Measurements from ENCODE around the gene FNBP1.
A peak's percentile ranks its signal among the peaks of the same experiment; 100 is the strongest.
"Not testable (repeated sequence)": the region's sequence is repeated elsewhere in the genome, so short reads cannot be mapped to it uniquely, and the experiment has no call there.

FNBP1 gene

DNA sequence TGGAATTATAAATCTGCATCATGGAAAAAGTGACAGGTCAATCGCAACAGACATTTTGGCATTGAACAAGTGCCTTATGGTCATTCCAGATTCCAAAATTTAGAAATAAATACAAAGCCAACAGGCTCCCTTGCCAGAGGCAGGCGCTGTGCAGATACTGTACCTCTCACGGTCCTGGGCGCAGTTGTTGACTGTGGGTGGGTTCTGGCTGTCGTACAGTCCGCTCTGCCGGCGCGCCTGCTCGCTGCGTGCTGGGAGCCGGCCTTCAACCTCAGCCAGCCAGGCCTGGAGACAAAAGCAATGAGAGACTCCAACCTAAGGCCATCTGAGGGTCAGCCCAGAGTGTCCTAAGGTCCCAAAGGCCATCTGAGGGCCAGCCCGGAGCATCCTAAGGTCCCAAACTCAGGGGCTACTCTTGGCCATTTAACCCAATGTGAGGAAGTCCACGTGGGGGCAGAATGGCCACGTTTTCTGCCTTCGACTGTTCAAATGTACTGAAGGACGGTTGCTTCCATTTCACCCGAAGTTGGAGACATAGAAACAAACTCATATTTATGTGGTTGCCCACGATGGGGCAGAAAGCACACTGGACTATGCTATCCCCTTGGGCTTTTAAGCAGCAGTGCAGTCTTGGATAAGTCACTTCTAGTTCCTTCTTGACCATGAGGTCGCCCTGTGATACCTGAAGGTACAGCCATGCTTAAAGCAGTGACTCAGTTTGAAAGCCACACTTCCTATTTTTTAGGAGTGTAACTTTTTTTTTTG, 142.5 kb downstream of the FNBP1 start:
- peaks cover 81% of the 10 kb centered on the region for H3K36me3 ChIP-seq (ENCODE audit: insufficient read depth, low read length)
- TF ChIP-seq EZH2 (IDR thresholded peaks at IDR 0.05) (no peak), POLR2AphosphoS5 (IDR thresholded peaks at IDR 0.05; ENCODE audit: borderline replicate concordance, low read depth, low read length) (no peak), FOXP2 (optimal IDR thresholded peaks at IDR 0.05; ENCODE audit: control extremely low read depth, extremely low read length, insufficient read depth) (no peak)
- H3K9me3 ChIP-seq (ENCODE audit: low read depth, low read length): no peaks in the 10 kb centered on the region
- H3K9ac ChIP-seq (ENCODE audit: insufficient read length): no peak overlapping the region
- no peak for DNase-seq (ENCODE audit: low read depth, low spot score)
- no peak overlapping the region for H3K27ac ChIP-seq
- no peak overlapping the region for H3K4me3 ChIP-seq

DNA sequence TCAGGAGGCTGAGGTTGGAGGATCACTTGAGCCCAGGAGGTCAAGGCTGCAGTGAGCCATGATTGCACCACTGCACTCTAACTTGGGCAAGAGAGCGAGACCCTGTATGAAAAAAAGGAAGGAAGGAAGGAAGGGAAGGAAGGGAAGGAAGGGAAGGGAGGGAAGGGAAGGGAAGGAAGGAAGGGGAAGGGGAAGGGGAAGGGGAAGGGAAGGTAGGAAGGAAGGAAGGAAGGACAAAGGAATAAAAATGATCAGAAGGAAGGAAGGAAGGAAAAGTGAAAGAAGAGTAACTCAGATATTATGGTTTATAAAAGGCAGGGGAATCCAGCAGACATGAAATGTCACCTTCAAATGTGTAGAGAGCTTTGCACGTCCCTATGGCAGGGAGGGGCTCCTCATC, 143.4 kb downstream of the FNBP1 start:
- Histone ChIP-seq H3K27ac (no peak overlapping the region), H3K36me3 (ENCODE audit: insufficient read depth, low read length) (peaks cover 85% of the 10 kb centered on the region), H3K9me3 (ENCODE audit: low read depth, low read length) (no peaks in the 10 kb centered on the region), H3K4me3 (no peak overlapping the region), H3K9ac (ENCODE audit: insufficient read length) (no peak overlapping the region)
- no peak for DNase-seq (ENCODE audit: low read depth, low spot score)
- TF ChIP-seq POLR2AphosphoS5 (IDR thresholded peaks at IDR 0.05; ENCODE audit: borderline replicate concordance, low read depth, low read length): no peak
- no peak for TF ChIP-seq EZH2 (IDR thresholded peaks at IDR 0.05)
- no peak for TF ChIP-seq FOXP2 (optimal IDR thresholded peaks at IDR 0.05; ENCODE audit: control extremely low read depth, extremely low read length, insufficient read depth)

DNA sequence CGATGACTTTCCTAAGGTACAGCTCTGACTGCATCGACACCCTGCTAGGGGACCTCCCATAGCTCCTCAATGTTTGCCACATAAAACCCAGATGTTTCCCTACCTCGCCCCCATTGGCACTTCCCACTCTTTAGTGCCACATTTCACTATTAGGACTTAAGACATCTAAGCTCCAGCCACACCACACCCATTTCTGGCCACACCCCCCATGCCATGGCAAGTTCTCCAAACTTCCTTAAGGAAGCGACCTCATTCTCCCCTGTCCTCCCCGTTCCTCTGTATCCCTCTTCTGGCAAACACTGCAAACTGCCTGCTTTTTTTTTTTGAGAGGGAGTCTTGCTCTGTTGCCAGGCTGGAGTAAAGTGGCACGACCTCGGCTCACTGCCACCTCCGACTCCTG, 144.8 kb downstream of the FNBP1 start:
- Histone ChIP-seq H3K36me3 (ENCODE audit: insufficient read depth, low read length) (peaks cover 84% of the 10 kb centered on the region), H3K9ac (ENCODE audit: insufficient read length) (no peak overlapping the region), H3K27ac (no peak overlapping the region), H3K4me3 (no peak overlapping the region), H3K9me3 (ENCODE audit: low read depth, low read length) (no peaks in the 10 kb centered on the region)
- no peak for TF ChIP-seq POLR2AphosphoS5 (IDR thresholded peaks at IDR 0.05; ENCODE audit: borderline replicate concordance, low read depth, low read length)
- no peak for TF ChIP-seq EZH2 (IDR thresholded peaks at IDR 0.05)
- TF ChIP-seq FOXP2 (optimal IDR thresholded peaks at IDR 0.05; ENCODE audit: control extremely low read depth, extremely low read length, insufficient read depth): no peak
- no peak for DNase-seq (ENCODE audit: low read depth, low spot score)

DNA sequence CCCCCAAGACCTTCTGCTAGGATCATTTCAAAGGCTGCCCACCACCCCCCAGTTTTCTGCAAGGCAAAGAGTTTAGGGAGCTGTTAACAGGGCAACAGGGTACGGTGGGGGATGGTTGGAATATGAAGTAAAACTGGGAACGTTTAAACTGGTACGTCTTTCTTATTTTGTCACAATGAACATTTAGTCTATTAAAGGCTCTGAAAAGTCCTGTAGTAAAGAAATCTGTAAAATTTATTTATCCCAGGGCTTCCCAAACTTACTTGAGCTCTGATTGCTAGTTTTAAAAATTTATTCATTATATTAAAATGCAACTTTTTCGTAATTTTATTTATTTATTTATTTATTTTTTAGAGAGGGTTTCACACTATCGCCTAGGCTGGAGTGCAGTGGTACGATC, 145.7 kb downstream of the FNBP1 start:
- Histone ChIP-seq H3K4me3 (no peak overlapping the region), H3K36me3 (ENCODE audit: insufficient read depth, low read length) (peaks cover 79% of the 10 kb centered on the region), H3K9ac (ENCODE audit: insufficient read length) (no peak overlapping the region), H3K27ac (no peak overlapping the region), H3K9me3 (ENCODE audit: low read depth, low read length) (no peaks in the 10 kb centered on the region)
- TF ChIP-seq EZH2 (IDR thresholded peaks at IDR 0.05) (no peak), FOXP2 (optimal IDR thresholded peaks at IDR 0.05; ENCODE audit: control extremely low read depth, extremely low read length, insufficient read depth) (no peak), POLR2AphosphoS5 (IDR thresholded peaks at IDR 0.05; ENCODE audit: borderline replicate concordance, low read depth, low read length) (no peak)
- DNase-seq (ENCODE audit: low read depth, low spot score): no peak

DNA sequence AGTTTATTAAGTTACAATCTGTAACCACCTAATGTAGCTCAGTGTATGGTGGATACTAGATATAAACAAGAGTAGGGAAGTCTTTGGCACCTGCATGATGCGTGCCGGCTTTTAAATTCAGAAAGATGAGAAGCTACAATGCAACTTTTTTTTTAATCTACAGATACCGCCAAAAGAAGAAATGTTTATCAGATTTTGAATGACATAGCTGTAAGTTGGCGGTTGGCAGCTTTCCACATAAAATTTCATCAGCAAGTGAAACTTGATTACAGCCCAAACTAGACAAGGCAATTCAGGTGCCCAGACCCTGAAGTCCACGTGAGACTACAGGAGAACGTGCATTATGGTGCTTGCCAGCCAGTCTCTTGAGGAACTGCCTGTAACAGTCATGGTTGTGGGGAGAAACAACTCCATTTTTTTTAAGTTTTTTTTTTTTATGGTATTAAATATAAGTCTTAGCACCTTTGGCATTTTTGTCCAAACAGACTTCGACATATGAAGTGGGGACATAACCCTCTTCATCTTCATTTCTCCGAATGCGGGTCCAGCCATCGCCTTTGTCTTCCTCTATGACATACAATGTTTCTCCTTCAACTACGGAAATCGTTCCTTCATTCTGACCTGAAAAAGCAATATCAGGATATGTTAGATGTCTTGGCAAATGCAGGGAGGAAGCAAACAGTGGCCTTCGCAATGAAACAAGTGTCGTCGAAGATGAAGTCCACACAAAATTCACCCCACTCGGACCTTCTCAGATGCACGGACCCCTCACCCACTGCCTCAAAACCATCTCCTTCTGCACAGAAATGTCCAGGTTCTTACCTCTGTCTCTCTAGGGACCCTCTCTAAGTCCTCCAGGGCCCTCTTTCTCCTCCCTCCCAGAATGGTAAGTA, 147.4 kb downstream of the FNBP1 start:
- DNase-seq (ENCODE audit: low read depth, low spot score): no peak
- Histone ChIP-seq H3K36me3 (ENCODE audit: insufficient read depth, low read length) (peaks cover 69% of the 10 kb centered on the region), H3K27ac (peak overlapping the region; percentile 37; the same call in 1 of the 2 replicates), H3K9ac (ENCODE audit: insufficient read length) (no peak overlapping the region), H3K9me3 (ENCODE audit: low read depth, low read length) (no peaks in the 10 kb centered on the region), H3K4me3 (no peak overlapping the region)
- TF ChIP-seq EZH2 (IDR thresholded peaks at IDR 0.05) (no peak), FOXP2 (optimal IDR thresholded peaks at IDR 0.05; ENCODE audit: control extremely low read depth, extremely low read length, insufficient read depth) (no peak), POLR2AphosphoS5 (IDR thresholded peaks at IDR 0.05; ENCODE audit: borderline replicate concordance, low read depth, low read length) (no peak)

DNA sequence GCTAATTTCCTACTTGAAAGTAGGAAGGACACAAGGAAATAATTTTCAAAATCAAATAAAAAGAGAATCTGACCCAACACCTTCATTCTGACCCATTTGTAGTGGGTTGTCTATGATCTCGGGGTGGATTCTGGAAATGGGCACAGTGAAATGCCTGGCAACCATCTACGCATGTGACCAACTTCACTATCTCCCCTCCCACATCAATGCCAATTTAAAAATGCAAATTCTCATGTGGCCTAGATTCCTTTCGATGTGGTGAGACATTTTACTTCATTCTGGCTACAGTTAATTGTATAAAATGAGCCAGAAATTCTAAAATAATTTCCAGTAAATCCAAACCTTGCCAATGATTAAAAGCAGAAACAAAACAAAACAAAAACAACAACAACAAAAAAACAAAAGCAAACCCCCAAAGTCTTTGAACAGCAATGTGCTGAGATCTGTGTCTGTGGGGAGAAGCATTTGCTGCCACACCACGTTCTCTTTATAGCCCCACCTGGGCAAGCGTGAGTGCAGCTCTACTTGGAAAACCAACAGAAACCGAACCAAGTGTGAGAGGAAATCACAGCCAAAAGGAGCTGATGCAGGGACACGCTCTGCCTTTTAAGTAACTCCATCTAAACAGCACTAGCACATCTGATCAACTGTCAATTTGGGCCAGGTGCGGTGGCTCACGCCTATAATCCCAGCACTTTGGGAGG, 148.7 kb downstream of the FNBP1 start:
- H3K9ac ChIP-seq (ENCODE audit: insufficient read length): no peak overlapping the region
- peak overlapping the region; percentile 48; the same call in 1 of the 2 replicates for H3K27ac ChIP-seq
- H3K4me3 ChIP-seq: no peak overlapping the region
- TF ChIP-seq POLR2AphosphoS5 (IDR thresholded peaks at IDR 0.05; ENCODE audit: borderline replicate concordance, low read depth, low read length) (no peak), EZH2 (IDR thresholded peaks at IDR 0.05) (no peak), FOXP2 (optimal IDR thresholded peaks at IDR 0.05; ENCODE audit: control extremely low read depth, extremely low read length, insufficient read depth) (no peak)
- no peak for DNase-seq (ENCODE audit: low read depth, low spot score)
- H3K36me3 ChIP-seq (ENCODE audit: insufficient read depth, low read length): peaks cover 65% of the 10 kb centered on the region
- no peaks in the 10 kb centered on the region for H3K9me3 ChIP-seq (ENCODE audit: low read depth, low read length)

DNA sequence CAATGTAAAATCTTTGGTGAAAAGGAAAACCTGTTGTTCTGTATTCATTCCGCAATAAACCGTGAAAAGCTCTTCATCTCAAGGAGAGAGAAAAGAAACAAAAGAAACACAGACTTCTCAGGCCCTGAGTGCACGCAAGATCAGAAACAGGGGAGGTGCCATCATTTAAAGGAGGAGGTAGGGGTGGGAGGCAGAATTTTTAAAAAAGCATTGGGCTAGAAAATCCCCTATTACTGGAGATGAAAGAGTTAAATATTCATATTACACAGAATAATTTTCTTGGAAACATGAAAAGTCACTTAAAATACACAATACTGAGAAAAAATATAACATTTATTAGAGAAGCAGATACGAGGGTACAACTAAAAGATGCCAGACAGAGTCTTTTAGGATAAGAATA, 151.4 kb downstream of the FNBP1 start:
- Histone ChIP-seq H3K9me3 (ENCODE audit: low read depth, low read length) (no peaks in the 10 kb centered on the region), H3K4me3 (peak overlapping the region; percentile 54), H3K9ac (ENCODE audit: insufficient read length) (peak overlapping the region; percentile 17), H3K36me3 (ENCODE audit: insufficient read depth, low read length) (peaks cover 58% of the 10 kb centered on the region), H3K27ac (peak overlapping the region; percentile 77)
- no peak for DNase-seq (ENCODE audit: low read depth, low spot score)
- TF ChIP-seq EZH2 (IDR thresholded peaks at IDR 0.05): no peak
- TF ChIP-seq POLR2AphosphoS5 (IDR thresholded peaks at IDR 0.05; ENCODE audit: borderline replicate concordance, low read depth, low read length): no peak
- no peak for TF ChIP-seq FOXP2 (optimal IDR thresholded peaks at IDR 0.05; ENCODE audit: control extremely low read depth, extremely low read length, insufficient read depth)

DNA sequence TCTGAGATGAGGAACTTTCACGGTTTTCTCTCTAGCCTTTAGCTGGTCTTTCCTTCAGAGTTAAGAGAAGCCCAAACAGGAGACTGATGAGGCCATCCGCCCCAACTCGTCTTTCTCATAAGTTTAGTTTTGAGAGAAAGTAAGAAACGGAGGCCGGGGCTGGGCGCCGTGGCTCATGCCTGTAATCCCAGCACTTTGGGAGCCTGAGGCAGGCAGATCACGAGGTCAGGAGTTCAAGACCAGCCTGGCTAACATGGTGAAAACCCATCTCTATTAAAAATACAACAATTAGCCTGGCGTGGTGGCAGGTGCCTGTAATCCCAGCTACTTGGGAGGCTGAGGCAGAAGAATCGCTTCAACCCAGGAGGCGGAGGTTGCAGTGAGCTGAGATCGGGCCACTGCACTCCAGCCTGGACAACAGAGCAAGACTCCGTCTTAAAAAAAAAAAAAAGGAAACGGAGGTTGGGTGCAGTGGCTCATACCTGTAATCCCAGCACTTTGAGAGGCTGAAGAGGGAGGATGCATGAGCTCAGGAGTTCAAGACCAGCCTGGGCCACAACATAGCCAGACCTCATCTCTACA, 152.2 kb downstream of the FNBP1 start:
- H3K9me3 ChIP-seq (ENCODE audit: low read depth, low read length); H3K27ac ChIP-seq; H3K9ac ChIP-seq (ENCODE audit: insufficient read length); H3K4me3 ChIP-seq; DNase-seq (ENCODE audit: low read depth, low spot score): not testable (repeated sequence)
- peaks cover 53% of the 10 kb centered on the region for H3K36me3 ChIP-seq (ENCODE audit: insufficient read depth, low read length)

Measured in SK-N-MC (cell line).